HG03139 (cell line): ENCODE results near the gene LYPLA2.

Experiments
- ATAC-seq: cut with Tn5 transposase; IDR thresholded peaks from one replicate; pipeline ENCODE4 v1.9.1; 2021; ENCODE audit not compliant: unreplicated experiment

The LYPLA2 gene

GRCh38 chr1:23790696-23791515 lies at the start of gene LYPLA2:
TSS of gene LYPLA2 (plus strand) at chr1:23791145. CDS start at chr1:23792683, 1,538 bp downstream.
- ATAC-seq: peak; percentile 66

GRCh38 chr1:23741609-23742008 lies 49.3 kb upstream of the LYPLA2 start:
- ATAC-seq: no peak

- peak; percentile 20 for ATAC-seq
These were observed 48.2 kb upstream of the LYPLA2 start for GRCh38 chr1:23742670-23743286.

GRCh38 chr1:23743287-23744152 lies 47.4 kb upstream of the LYPLA2 start, which contains the start of gene ELOA:
TSS of gene ELOA (plus strand) at chr1:23743471. CDS start at chr1:23743504, 33 bp downstream.
- peak; percentile 77 for ATAC-seq

GRCh38 chr1:23745515-23745914 lies 45.4 kb upstream of the LYPLA2 start:
- no peak for ATAC-seq

GRCh38 chr1:23748016-23748415 lies 42.9 kb upstream of the LYPLA2 start:
- no peak for ATAC-seq

GRCh38 chr1:23751050-23751814 lies 39.7 kb upstream of the LYPLA2 start:
- ATAC-seq: no peak

GRCh38 chr1:23751815-23752200 lies 39.1 kb upstream of the LYPLA2 start:
- ATAC-seq: no peak

- no peak for ATAC-seq
These were observed 38.0 kb upstream of the LYPLA2 start for GRCh38 chr1:23752909-23753308.

- no peak for ATAC-seq
These were observed 34.3 kb upstream of the LYPLA2 start for GRCh38 chr1:23756676-23757075.

- no peak for ATAC-seq
These were observed 33.1 kb upstream of the LYPLA2 start for GRCh38 chr1:23757812-23758211.

GRCh38 chr1:23759277-23759676 lies 31.7 kb upstream of the LYPLA2 start:
- no peak for ATAC-seq

- no peak for ATAC-seq
These were observed 27.8 kb upstream of the LYPLA2 start for GRCh38 chr1:23763041-23763577.

GRCh38 chr1:23768733-23769132 lies 22.2 kb upstream of the LYPLA2 start:
- no peak for ATAC-seq

- ATAC-seq: no peak
These were observed 18.7 kb upstream of the LYPLA2 start for GRCh38 chr1:23772049-23772853.

GRCh38 chr1:23772854-23773242 lies 18.1 kb upstream of the LYPLA2 start:
- ATAC-seq: no peak

GRCh38 chr1:23774174-23774880 lies 16.6 kb upstream of the LYPLA2 start:
- no peak for ATAC-seq

- no peak for ATAC-seq
These were observed 14.7 kb upstream of the LYPLA2 start for GRCh38 chr1:23776217-23776616.
